Inflammatory macrophage treated with lipopolysaccharide for 1 hour (primary cell): Measurements from ENCODE around the gene TTC39A.

Source experiments
- DNase-seq, 2 donors: peaks; one replicate each; pipeline ENCODE4 v3.0.0-alpha.2; 2020 to 2022

TTC39A gene

GRCh38 chr1:51296383-51297357, 33.7 kb downstream of the TTC39A start:
- peak; percentile 46 to 91 for DNase-seq

GRCh38 chr1:51295926-51296325, 34.4 kb downstream of the TTC39A start:
- no peak for DNase-seq

- no peak for DNase-seq
These were observed 35.7 kb downstream of the TTC39A start for GRCh38 chr1:51294566-51295184.

- DNase-seq, result no peak
These were observed 36.4 kb downstream of the TTC39A start for GRCh38 chr1:51293898-51294515.

- DNase-seq, result no peak
These were observed 39.9 kb downstream of the TTC39A start for GRCh38 chr1:51290489-51290847.

GRCh38 chr1:51289676-51290488, 40.5 kb downstream of the TTC39A start:
- DNase-seq, result no peak

GRCh38 chr1:51288578-51288977, 41.8 kb downstream of the TTC39A start:
- DNase-seq, result no peak

- no peak for DNase-seq
These were observed 42.4 kb downstream of the TTC39A start for GRCh38 chr1:51287966-51288365.

- DNase-seq, result no peak
These were observed 45.3 kb downstream of the TTC39A start for GRCh38 chr1:51285055-51285454.

- DNase-seq, result no peak
These were observed 45.8 kb downstream of the TTC39A start for GRCh38 chr1:51284487-51284954.

GRCh38 chr1:51283979-51284378, 46.4 kb downstream of the TTC39A start:
- no peak for DNase-seq

GRCh38 chr1:51282605-51283004, 47.8 kb downstream of the TTC39A start:
- DNase-seq, result no peak

GRCh38 chr1:51281807-51282206, 48.6 kb downstream of the TTC39A start:
- DNase-seq, result no peak

GRCh38 chr1:51280321-51280978, 49.9 kb downstream of the TTC39A start:
- DNase-seq, result no peak

GRCh38 chr1:51276286-51276685, 54.1 kb downstream of the TTC39A start:
- DNase-seq, result no peak

- peak in 1 of 2 donors; percentile 8 for DNase-seq
These were observed 55.7 kb downstream of the TTC39A start for GRCh38 chr1:51274676-51275075.

- DNase-seq, result no peak
These were observed 57.4 kb downstream of the TTC39A start for GRCh38 chr1:51272916-51273315.

- no peak for DNase-seq
These were observed 59.6 kb downstream of the TTC39A start for GRCh38 chr1:51270751-51271150.

- no peak for DNase-seq
These were observed 61.7 kb downstream of the TTC39A start for GRCh38 chr1:51268634-51269033.

GRCh38 chr1:51266791-51267190, 63.6 kb downstream of the TTC39A start:
- no peak for DNase-seq

GRCh38 chr1:51266181-51266580, 64.2 kb downstream of the TTC39A start:
- DNase-seq, result no peak

GRCh38 chr1:51265618-51266017, 64.7 kb downstream of the TTC39A start:
- peak in 1 of 2 donors; percentile 21 for DNase-seq
